GM23338 (cell line): ENCODE results near the gene CHST11. TPM values are rescaled to one million over a fixed set of nuclear protein-coding genes. Genes with fewer than 3 reads are reported as not detected.

Source experiments
- ATAC-seq: fragments of 200-7000 bp; cut with Tn5 transposase; 3 replicates; pipeline ENCODE4 v1.9.1; 2020
- DNase-seq: peaks from one replicate; pipeline ENCODE4 v3.0.0-alpha.2; 2015; ENCODE audit warnings: low spot score
- H2AFZ ChIP-seq: fragments of 200-600 bp; sonication (generic); 2 replicates; pipeline ENCODE4 v1.8.0; 2016; ENCODE audit warnings: antibody characterized with exemption, mild to moderate bottlenecking, moderate library complexity
- H3F3A ChIP-seq: fragments of 200-600 bp; sonication (generic); replicated peaks from 2 replicates; pipeline ENCODE4 v1.8.0; 2017; ENCODE audit warnings: antibody characterized with exemption, mixed run types, low read depth
- H3K27ac ChIP-seq: fragments of 200-600 bp; sonication (generic); 2 replicates; pipeline ENCODE4 v1.6.1; 2016; ENCODE audit warnings: low read depth
- H3K27me3 ChIP-seq: fragments of 200-600 bp; sonication (generic); 2 replicates; pipeline ENCODE4 v1.8.0; 2016; ENCODE audit warnings: mild to moderate bottlenecking, mixed run types, moderate library complexity; ENCODE audit not compliant: insufficient read depth
- H3K36me3 ChIP-seq: fragments of 200-600 bp; sonication (generic); 2 replicates; pipeline ENCODE4 v1.8.0; 2016; ENCODE audit warnings: mild to moderate bottlenecking; ENCODE audit not compliant: insufficient read depth
- H3K4me1 ChIP-seq: fragments of 200-600 bp; sonication (generic); 2 replicates; pipeline ENCODE4 v1.8.0; 2016; ENCODE audit warnings: mild to moderate bottlenecking, moderate library complexity; ENCODE audit not compliant: insufficient read depth
- H3K4me2 ChIP-seq: fragments of 200-600 bp; sonication (generic); 2 replicates; pipeline ENCODE4 v1.7.1; 2017; ENCODE audit warnings: mixed run types
- H3K4me3 ChIP-seq: fragments of 200-600 bp; sonication (generic); 2 replicates; pipeline ENCODE4 v1.6.1; 2016; ENCODE audit warnings: mixed run types
- H3K79me2 ChIP-seq: fragments of 200-600 bp; sonication (generic); replicated peaks from 2 replicates; pipeline ENCODE4 v1.8.0; 2017; ENCODE audit warnings: mild to moderate bottlenecking; ENCODE audit not compliant: insufficient read depth
- H3K9me2 ChIP-seq: fragments of 200-600 bp; sonication (generic); 2 replicates; pipeline ENCODE4 v1.8.0; 2017; ENCODE audit not compliant: insufficient read depth
- H4K20me1 ChIP-seq: fragments of 200-600 bp; sonication (generic); replicated peaks from 2 replicates; pipeline ENCODE4 v1.8.0; 2017; ENCODE audit warnings: mild to moderate bottlenecking; ENCODE audit not compliant: insufficient read depth
- H3K27ac Mint-ChIP-seq: 2 replicates; pipeline ENCODE4 v1.8.0; 2020; ENCODE audit warnings: inconsistent platforms, mild to moderate bottlenecking, moderate library complexity, mixed read lengths
- H3K27me3 Mint-ChIP-seq: 3 replicates; pipeline ENCODE4 v1.8.0; 2022; ENCODE audit warnings: low read depth, mild to moderate bottlenecking, moderate library complexity, mixed read lengths, inconsistent platforms; ENCODE audit not compliant: insufficient read depth, poor library complexity
- H3K36me3 Mint-ChIP-seq: 3 replicates; pipeline ENCODE4 v1.8.0; 2021; ENCODE audit warnings: low read depth, mild to moderate bottlenecking, inconsistent platforms, moderate library complexity, mixed read lengths
- H3K4me1 Mint-ChIP-seq: 3 replicates; pipeline ENCODE4 v1.8.0; 2020; ENCODE audit warnings: mild to moderate bottlenecking, inconsistent platforms, mixed read lengths
- H3K4me3 Mint-ChIP-seq: 3 replicates; pipeline ENCODE4 v1.8.0; 2021; ENCODE audit warnings: moderate library complexity, mild to moderate bottlenecking, inconsistent platforms, mixed read lengths
- H3K9me3 Mint-ChIP-seq: 3 replicates; pipeline ENCODE4 v1.8.0; 2020; ENCODE audit warnings: moderate library complexity, mild to moderate bottlenecking, inconsistent platforms, mixed read lengths
- ETS1 ChIP-seq: IDR thresholded peaks from 2 replicates; pipeline ENCODE4 v1.6.1; 2016; ENCODE audit warnings: antibody characterized with exemption
- EZH2phosphoT487 ChIP-seq: fragments of 200-600 bp; sonication (generic); IDR thresholded peaks from one replicate; pipeline ENCODE4 v1.8.1; 2018; ENCODE audit warnings: antibody characterized with exemption; ENCODE audit not compliant: unreplicated experiment
- JUNB ChIP-seq: IDR thresholded peaks from one replicate; pipeline ENCODE4 v1.6.1; 2016; ENCODE audit warnings: antibody characterized with exemption; ENCODE audit not compliant: unreplicated experiment
- POLR2AphosphoS5 ChIP-seq: IDR thresholded peaks from 2 replicates; pipeline ENCODE4 v1.6.1; 2016; ENCODE audit warnings: antibody characterized with exemption, low read depth
- polyA plus RNA-seq: library from polyadenylated mRNA; unstranded; fragments of >200 nt; fragmentation: Nextera tagmentation; extraction: Ambion mirVana; gene quantifications from 2 replicates; pipeline ENCODE4 v1.2.1, GENCODE V29; 2016
- total RNA-seq: library from RNA; depleted of rRNA; stranded (reverse); fragments of >200 nt; shearing (Covaris generic); gene quantifications from 2 replicates; pipeline ENCODE4 v1.2.3, GENCODE V29; 2014

The CHST11 gene
- total and polyA plus RNA-seq, 2 experiments from 2014 or later: 7.7 to 25.7 TPM

GRCh38 chr12:104651811-104652210, 195.1 kb downstream of the CHST11 start:
- H3K4me3 Mint-ChIP-seq: no peak overlapping the region
- no peak for TF ChIP-seq EZH2phosphoT487

GRCh38 chr12:104652358-104652757, 195.6 kb downstream of the CHST11 start:
- no peak for DNase-seq
- H3K4me1 Mint-ChIP-seq: peaks cover 59% of the 10 kb centered on the region

More at GRCh38 chr12:104651811-104652210, 195.1 kb downstream of the CHST11 start:
- Mint-ChIP-seq H3K27ac (no peak overlapping the region), H3K36me3 (peaks cover under 1% of the 10 kb centered on the region; the same call in 1 of the 3 replicates), H3K27me3 (peaks cover 7% of the 10 kb centered on the region), H3K9me3 (no peaks in the 10 kb centered on the region), H3K4me1 (peaks cover 53% of the 10 kb centered on the region)
- Histone ChIP-seq H3K27me3 (no peaks in the 10 kb centered on the region), H3K79me2 (no peaks in the 10 kb centered on the region), H4K20me1 (no peaks in the 10 kb centered on the region), H2AFZ (no peak overlapping the region), H3F3A (no peaks in the 10 kb centered on the region), H3K4me1 (peaks cover 7% of the 10 kb centered on the region; the same call in 1 of the 2 replicates), H3K36me3 (no peaks in the 10 kb centered on the region), H3K9me2 (no peaks in the 10 kb centered on the region), H3K27ac (no peak overlapping the region), H3K4me3 (no peak overlapping the region), H3K4me2 (no peak overlapping the region)
- DNase-seq (no peak), ATAC-seq (no peak)

GRCh38 chr12:104652910-104653309, 196.2 kb downstream of the CHST11 start:
- Mint-ChIP-seq H3K36me3 (no peaks in the 10 kb centered on the region), H3K27me3 (peaks cover 10% of the 10 kb centered on the region), H3K4me3 (no peak overlapping the region), H3K9me3 (no peaks in the 10 kb centered on the region), H3K4me1 (peaks cover 64% of the 10 kb centered on the region), H3K27ac (no peak overlapping the region)
- H3K36me3 ChIP-seq: no peaks in the 10 kb centered on the region
- no peak overlapping the region for H2AFZ ChIP-seq
- no peak overlapping the region for H3K4me3 ChIP-seq
- ATAC-seq (no peak), DNase-seq (no peak)
- H3K4me2 ChIP-seq: no peak overlapping the region
- H3F3A ChIP-seq: no peaks in the 10 kb centered on the region
- TF ChIP-seq ETS1: no peak
- no peaks in the 10 kb centered on the region for H4K20me1 ChIP-seq
- H3K79me2 ChIP-seq: no peaks in the 10 kb centered on the region
- no peak overlapping the region for H3K27ac ChIP-seq
- H3K27me3 ChIP-seq: no peaks in the 10 kb centered on the region
- no peaks in the 10 kb centered on the region for H3K9me2 ChIP-seq
- H3K4me1 ChIP-seq: peaks cover 15% of the 10 kb centered on the region; the same call in 1 of the 2 replicates

More at GRCh38 chr12:104652358-104652757, 195.6 kb downstream of the CHST11 start:
- Histone ChIP-seq H3K79me2 (no peaks in the 10 kb centered on the region), H3K4me2 (no peak overlapping the region), H3K4me3 (no peak overlapping the region), H2AFZ (no peak overlapping the region), H3K27ac (no peak overlapping the region), H4K20me1 (no peaks in the 10 kb centered on the region), H3K4me1 (peaks cover 13% of the 10 kb centered on the region; the same call in 1 of the 2 replicates), H3K27me3 (no peaks in the 10 kb centered on the region), H3F3A (no peaks in the 10 kb centered on the region), H3K9me2 (no peaks in the 10 kb centered on the region), H3K36me3 (no peaks in the 10 kb centered on the region)
- no peak overlapping the region for H3K27ac Mint-ChIP-seq
- H3K27me3 Mint-ChIP-seq: peaks cover 8% of the 10 kb centered on the region
- H3K36me3 Mint-ChIP-seq: no peaks in the 10 kb centered on the region
- H3K4me3 Mint-ChIP-seq: no peak overlapping the region
- no peak for ATAC-seq
- no peak for TF ChIP-seq EZH2phosphoT487
- TF ChIP-seq POLR2AphosphoS5: no peak
- TF ChIP-seq ETS1: no peak
- TF ChIP-seq JUNB: no peak
- no peaks in the 10 kb centered on the region for H3K9me3 Mint-ChIP-seq
